Activated naive CD4-positive, alpha-beta T cell treated with Interleukin-2 at 50 U/mL for 16 hours (primary cell): ENCODE data around the gene ASNS.
A peak's percentile ranks its signal among the peaks of the same experiment; 100 is the strongest.
"Not testable (repeated sequence)": the region's sequence is repeated elsewhere in the genome, so short reads cannot be mapped to it uniquely, and the experiment has no call there.

Source experiments
- DNase-seq: peaks from one replicate; pipeline ENCODE4 v3.0.0-alpha.2; 2020

The ASNS gene

GRCh38 chr7:97872025-97872669 lies at the start of gene ASNS:
Gene ASNS (minus strand): TSS chr7:97872408. CDS start chr7:97869156, 3,252 bp downstream.
- peak; percentile 93 for DNase-seq

- not testable (repeated sequence) for DNase-seq
Observed at GRCh38 chr7:97921254-97921653, 49.0 kb upstream of the ASNS start.

- not testable (repeated sequence) for DNase-seq
Observed at GRCh38 chr7:97915267-97915666, 43.1 kb upstream of the ASNS start.

- not testable (repeated sequence) for DNase-seq
Observed at GRCh38 chr7:97912294-97912693, 40.1 kb upstream of the ASNS start.

GRCh38 chr7:97896893-97897292 lies 24.7 kb upstream of the ASNS start:
- not testable (repeated sequence) for DNase-seq

- DNase-seq, result not testable (repeated sequence)
Observed at GRCh38 chr7:97891721-97892120, 19.5 kb upstream of the ASNS start.

- DNase-seq, result not testable (repeated sequence)
Observed at GRCh38 chr7:97879527-97879926, 7.3 kb upstream of the ASNS start.

GRCh38 chr7:97874894-97875293 lies 2.7 kb upstream of the ASNS start:
- DNase-seq, result not testable (repeated sequence)

GRCh38 chr7:97873606-97874005 lies 1.4 kb upstream of the ASNS start:
- DNase-seq, result no peak

- peak; percentile 47 for DNase-seq
Observed at GRCh38 chr7:97871659-97872024, 566 bp downstream of the ASNS start.

- no peak for DNase-seq
Observed at GRCh38 chr7:97868788-97869187, 3.4 kb downstream of the ASNS start.

GRCh38 chr7:97868314-97868713 lies 3.9 kb downstream of the ASNS start:
- no peak for DNase-seq

- DNase-seq, result no peak
Observed at GRCh38 chr7:97865104-97865503, 7.1 kb downstream of the ASNS start.

GRCh38 chr7:97859606-97860204 lies 12.5 kb downstream of the ASNS start:
- no peak for DNase-seq

- no peak for DNase-seq
Observed at GRCh38 chr7:97858221-97858620, 14.0 kb downstream of the ASNS start.

- no peak for DNase-seq
Observed at GRCh38 chr7:97857544-97857943, 14.7 kb downstream of the ASNS start.

GRCh38 chr7:97851683-97852082 lies 20.5 kb downstream of the ASNS start:
- no peak for DNase-seq

GRCh38 chr7:97850262-97851031 lies 21.8 kb downstream of the ASNS start:
- DNase-seq, result not testable (repeated sequence)

- no peak for DNase-seq
Observed at GRCh38 chr7:97847791-97848190, 24.4 kb downstream of the ASNS start.

GRCh38 chr7:97846945-97847344 lies 25.3 kb downstream of the ASNS start:
- DNase-seq, result no peak

- no peak for DNase-seq
Observed at GRCh38 chr7:97845622-97846203, 26.5 kb downstream of the ASNS start.

- no peak for DNase-seq
Observed at GRCh38 chr7:97844036-97844435, 28.2 kb downstream of the ASNS start.

- no peak for DNase-seq
Observed at GRCh38 chr7:97842772-97843345, 29.3 kb downstream of the ASNS start.
